ENCODE results near the gene ADRB2.

GRCh38 chr5:148823871-148824270 is 2.5 kb upstream of the ADRB2 start:
- TF ChIP-seq, protein P1, sequence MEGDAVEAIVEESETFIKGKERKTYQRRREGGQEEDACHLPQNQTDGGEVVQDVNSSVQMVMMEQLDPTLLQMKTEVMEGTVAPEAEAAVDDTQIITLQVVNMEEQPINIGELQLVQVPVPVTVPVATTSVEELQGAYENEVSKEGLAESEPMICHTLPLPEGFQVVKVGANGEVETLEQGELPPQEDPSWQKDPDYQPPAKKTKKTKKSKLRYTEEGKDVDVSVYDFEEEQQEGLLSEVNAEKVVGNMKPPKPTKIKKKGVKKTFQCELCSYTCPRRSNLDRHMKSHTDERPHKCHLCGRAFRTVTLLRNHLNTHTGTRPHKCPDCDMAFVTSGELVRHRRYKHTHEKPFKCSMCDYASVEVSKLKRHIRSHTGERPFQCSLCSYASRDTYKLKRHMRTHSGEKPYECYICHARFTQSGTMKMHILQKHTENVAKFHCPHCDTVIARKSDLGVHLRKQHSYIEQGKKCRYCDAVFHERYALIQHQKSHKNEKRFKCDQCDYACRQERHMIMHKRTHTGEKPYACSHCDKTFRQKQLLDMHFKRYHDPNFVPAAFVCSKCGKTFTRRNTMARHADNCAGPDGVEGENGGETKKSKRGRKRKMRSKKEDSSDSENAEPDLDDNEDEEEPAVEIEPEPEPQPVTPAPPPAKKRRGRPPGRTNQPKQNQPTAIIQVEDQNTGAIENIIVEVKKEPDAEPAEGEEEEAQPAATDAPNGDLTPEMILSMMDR (IDR thresholded peaks at IDR 0.05) = no peak
- TF ChIP-seq POLR2A (IDR thresholded peaks at IDR 0.05) = no peak

Measured in stomach (tissue), 4 donors.